Purkinje cell (primary cell): ENCODE results near the gene CC2D1A. TPM values are rescaled to one million over a fixed set of nuclear protein-coding genes. Genes with fewer than 3 reads are reported as not detected.

Experiments used
- polyA plus RNA-seq: library from polyadenylated mRNA; unstranded; fragments of >200 nt; fragmentation: Nextera tagmentation; gene quantifications from 2 replicates; pipeline ENCODE4 v1.2.1, GENCODE V29; 2014

The CC2D1A gene
- polyA plus RNA-seq, result 1.1 and 3.0 TPM in 2 replicates

DNA sequence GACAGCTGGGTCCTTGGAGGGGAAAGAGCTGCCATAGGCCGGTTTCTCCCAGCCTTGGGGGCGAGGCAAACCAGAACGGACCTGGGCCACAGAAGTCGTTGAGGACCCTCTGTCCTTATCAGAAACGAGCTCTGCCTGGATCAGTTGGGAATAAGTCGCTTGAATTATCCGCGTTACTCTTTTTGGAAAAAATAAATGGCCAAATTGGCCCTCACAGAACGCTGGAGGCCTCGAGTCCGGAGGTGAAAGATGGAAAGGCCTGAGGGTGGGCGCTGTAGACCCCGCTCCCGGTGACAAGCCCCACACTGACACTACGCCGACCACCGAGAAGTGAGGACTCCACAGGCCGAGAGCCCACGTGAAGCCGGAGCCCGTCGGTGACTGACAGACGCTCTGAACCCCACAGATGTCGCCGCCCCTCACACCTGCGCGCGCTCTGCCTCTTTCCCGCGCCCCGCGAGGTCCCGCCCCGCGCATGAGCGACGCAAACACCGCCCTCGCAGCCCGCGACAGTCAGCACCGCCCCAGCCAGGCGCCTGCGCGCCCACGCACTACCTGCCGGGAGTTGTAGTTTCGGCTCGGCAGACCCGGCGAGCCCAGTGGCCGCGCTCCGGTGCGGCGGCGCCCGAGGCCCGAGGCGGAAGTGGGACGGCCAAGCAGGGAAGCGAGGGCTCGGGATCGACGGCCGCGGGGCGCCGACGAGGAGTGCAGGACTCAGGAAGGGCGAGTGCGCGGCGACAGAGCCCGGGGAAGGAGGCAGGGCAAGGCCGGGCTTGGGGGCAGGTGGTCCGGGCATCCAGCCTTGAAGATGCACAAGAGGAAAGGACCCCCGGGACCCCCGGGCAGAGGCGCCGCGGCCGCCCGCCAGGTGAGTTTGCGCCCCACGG is at the start of gene CC2D1A, which contains the start of gene BRME1:
Gene CC2D1A, plus strand, starts transcription at position 568 of the 887 bp plus-strand sequence. Its CDS starts 241 bp downstream, at position 809.
Gene BRME1, minus strand, starts transcription at position 484 of the 887 bp plus-strand sequence. CDS start 1,225 bp downstream, outside the sequence.

GRCh38 chr19:13876834-13877233 is 29.2 kb upstream of the CC2D1A start, which contains the start of gene NANOS3:
TSS of gene NANOS3 (plus strand) at chr19:13877134. CDS start at chr19:13877249, 115 bp downstream.

DNA sequence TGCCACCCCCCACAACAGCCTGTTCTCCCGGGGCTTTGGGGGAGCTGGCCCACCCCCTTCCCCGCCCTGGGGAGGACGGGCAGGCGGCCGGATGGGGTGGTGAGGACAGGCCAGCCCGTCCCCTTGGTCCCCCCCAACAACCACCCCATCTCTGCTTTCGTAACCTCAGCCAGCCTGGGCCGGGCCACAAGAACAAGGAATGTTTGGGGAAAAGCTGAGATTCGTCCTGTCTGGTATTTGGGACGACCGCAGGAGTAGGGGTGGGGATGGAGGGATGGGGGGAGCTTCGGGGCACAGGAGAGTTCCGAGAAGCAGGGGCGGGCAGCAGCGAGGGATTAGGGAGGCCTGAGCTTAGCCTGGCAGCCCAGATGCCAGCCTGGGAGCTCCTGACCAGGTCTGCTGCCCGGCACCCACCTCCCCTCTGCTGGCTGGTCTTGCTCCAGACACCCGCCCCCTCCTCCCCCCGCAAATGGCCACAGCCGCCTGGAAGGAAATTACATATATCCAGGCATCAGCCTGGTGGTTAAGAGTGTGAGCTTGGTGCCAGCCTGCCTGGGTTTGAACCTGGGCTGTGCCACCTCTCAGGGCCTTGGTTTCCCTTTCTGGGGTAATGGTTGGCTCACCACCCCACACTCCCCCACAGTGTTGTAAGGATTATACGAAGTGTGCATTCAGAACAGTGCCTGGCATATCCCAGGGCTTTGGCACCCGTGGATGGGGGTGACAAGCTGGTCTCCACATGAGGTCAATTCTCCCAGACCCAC is 32.5 kb downstream of the CC2D1A start, which contains the start of gene PODNL1:
Gene PODNL1, minus strand, starts transcription at position 117 of the 764 bp plus-strand sequence. CDS start 236 bp downstream, outside the sequence.

GRCh38 chr19:13952154-13952930 is 46.3 kb downstream of the CC2D1A start, which contains the start of gene DCAF15:
TSS of gene DCAF15 (plus strand) at chr19:13952509. CDS start at chr19:13952513, 4 bp downstream.

Other genes with a start within 250 kb of the CC2D1A start
- gene MRI1, start 141.7 kb upstream of the CC2D1A start, polyA plus RNA-seq, result 0.34 and 0.66 TPM in 2 replicates
- gene C19orf53, start 131.7 kb upstream of the CC2D1A start, polyA plus RNA-seq, result 364 and 396 TPM in 2 replicates
- 0.35 and 0.85 TPM in 2 replicates for gene ZSWIM4, start 110.8 kb upstream of the CC2D1A start, polyA plus RNA-seq
- gene NANOS3, start 29.1 kb upstream of the CC2D1A start, polyA plus RNA-seq, result 2.2 TPM in 1 of 2 replicates, not detected in the other
- gene BRME1, start 84 bp upstream of the CC2D1A start, polyA plus RNA-seq, result 0.20 TPM in 1 of 2 replicates, not detected in the other
- gene PODNL1, start 32.2 kb downstream of the CC2D1A start, polyA plus RNA-seq, result not detected in 2 replicates
- gene DCAF15, start 46.3 kb downstream of the CC2D1A start, polyA plus RNA-seq, result 5.3 TPM in 1 of 2 replicates, not detected in the other
- 0.35 and 0.52 TPM in 2 replicates for gene RFX1, start 100.1 kb downstream of the CC2D1A start, polyA plus RNA-seq
- gene RLN3, start 121.9 kb downstream of the CC2D1A start, polyA plus RNA-seq, result not detected in 2 replicates
- 0.99 TPM in 1 of 2 replicates, not detected in the other for gene IL27RA, start 125.6 kb downstream of the CC2D1A start, polyA plus RNA-seq
- 0.13 TPM in 1 of 2 replicates, not detected in the other for gene PALM3, start 155.9 kb downstream of the CC2D1A start, polyA plus RNA-seq
- gene MISP3, start 166.6 kb downstream of the CC2D1A start, polyA plus RNA-seq, result 3.4 and 6.2 TPM in 2 replicates
- gene C19orf67, start 179.6 kb downstream of the CC2D1A start, polyA plus RNA-seq, result not detected in 2 replicates
- gene SAMD1, start 184.6 kb downstream of the CC2D1A start, polyA plus RNA-seq, result 3.1 and 6.4 TPM in 2 replicates
- 3.5 and 5.8 TPM in 2 replicates for gene PRKACA, start 211.6 kb downstream of the CC2D1A start, polyA plus RNA-seq
- gene ASF1B, start 230.4 kb downstream of the CC2D1A start, polyA plus RNA-seq, result not detected in 2 replicates